Activated CD4-positive, alpha-beta T cell treated with anti-CD3 and anti-CD28 coated beads, Interleukin-2, amount 50 U/mL, for 24 hours (primary cell): Measurements from ENCODE around the gene SRPK1.

Experiments used
- DNase-seq, 2 donors: peaks; one replicate each; pipeline ENCODE4 v3.0.0-alpha.2; 2020; ENCODE audit warnings: low read depth in 1 of 2, low spot score in 1 of 2

SRPK1 gene

DNA sequence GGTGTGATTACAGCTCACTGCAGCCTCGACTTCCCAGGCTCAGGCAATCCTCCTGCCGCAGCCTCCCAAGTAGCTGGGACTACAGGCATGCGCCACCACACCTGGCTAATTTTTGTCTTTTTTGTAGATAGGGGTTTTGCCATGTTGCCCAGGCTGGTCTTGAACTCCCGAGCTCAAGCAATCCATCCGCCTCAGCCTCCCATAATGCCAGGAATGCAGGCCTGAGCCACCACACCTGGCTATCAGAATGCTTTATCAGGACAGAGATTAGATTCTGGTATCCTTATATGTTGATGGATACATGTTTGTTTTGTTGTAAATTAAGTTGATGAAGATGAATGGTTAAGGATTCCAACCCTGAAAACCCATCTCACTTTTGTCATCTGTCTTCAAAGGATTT lies 91.6 kb downstream of the SRPK1 start:
- no peak for DNase-seq

DNA sequence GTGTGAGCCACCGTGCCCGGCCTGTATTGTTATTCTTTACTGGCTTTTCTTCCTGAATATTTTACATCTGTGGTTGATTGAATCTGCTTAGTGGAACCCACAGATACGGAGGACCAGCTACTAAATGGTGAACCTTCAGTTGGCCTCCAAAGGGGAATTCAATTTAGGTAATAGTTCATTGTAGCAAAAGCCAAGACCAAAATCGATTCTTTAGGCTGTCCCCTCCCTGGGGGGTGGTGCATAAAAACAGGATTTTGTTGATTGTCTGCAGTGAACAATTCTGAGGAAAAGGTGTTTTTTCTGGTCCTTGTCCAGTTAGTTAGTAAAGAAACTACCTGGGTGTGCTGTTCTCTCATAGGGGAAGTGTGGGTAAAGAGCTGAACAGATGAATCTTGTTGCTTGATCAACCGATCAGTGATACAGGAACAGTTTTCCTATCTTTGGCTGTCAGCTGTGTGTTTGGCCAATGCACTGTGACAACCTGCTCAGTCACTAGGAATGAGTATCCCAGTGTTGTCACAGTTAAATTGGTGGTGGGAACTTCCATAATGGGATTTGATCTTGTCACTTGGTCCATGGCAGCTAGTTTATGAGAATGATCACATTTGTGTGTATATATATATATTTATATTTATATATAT lies 96.2 kb downstream of the SRPK1 start:
- no peak for DNase-seq

GRCh38 chr6:35823601-35824000 lies 97.3 kb downstream of the SRPK1 start:
- DNase-seq = no peak

DNA sequence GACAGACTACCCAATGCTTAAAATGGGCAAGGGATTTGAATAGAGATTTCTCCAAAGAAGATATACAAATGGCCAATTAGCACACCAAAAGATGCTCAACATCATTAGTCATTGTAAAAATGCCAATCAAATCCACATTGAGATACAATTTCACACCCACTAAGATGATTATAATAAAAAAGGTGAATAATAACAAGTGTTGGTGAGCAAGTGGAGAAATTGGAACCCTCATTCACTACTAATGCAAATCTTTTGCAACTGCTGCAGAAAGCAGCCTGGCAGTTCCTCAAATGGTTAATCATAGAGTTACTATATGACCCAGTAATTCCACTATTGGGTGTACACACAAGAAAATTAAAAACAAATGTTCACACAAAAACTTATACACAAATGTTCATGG lies 103.4 kb downstream of the SRPK1 start:
- no peak for DNase-seq

DNA sequence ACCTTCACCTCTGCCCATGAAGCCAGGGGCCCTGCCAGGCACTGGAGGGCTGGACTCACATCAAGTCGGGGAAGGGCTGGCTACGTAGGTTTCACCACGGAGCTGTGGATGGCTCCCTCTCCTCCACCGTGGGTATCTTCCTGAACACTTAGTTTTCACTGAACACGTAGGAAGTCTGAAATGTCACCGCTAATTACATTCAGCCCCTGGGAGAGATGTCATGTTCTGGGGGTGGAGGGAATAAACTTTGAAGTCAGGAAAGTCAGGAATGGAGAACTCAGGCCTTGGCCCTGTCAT lies 109.3 kb downstream of the SRPK1 start:
- DNase-seq = no peak

GRCh38 chr6:35810971-35811698 lies 109.8 kb downstream of the SRPK1 start:
- no peak for DNase-seq

DNA sequence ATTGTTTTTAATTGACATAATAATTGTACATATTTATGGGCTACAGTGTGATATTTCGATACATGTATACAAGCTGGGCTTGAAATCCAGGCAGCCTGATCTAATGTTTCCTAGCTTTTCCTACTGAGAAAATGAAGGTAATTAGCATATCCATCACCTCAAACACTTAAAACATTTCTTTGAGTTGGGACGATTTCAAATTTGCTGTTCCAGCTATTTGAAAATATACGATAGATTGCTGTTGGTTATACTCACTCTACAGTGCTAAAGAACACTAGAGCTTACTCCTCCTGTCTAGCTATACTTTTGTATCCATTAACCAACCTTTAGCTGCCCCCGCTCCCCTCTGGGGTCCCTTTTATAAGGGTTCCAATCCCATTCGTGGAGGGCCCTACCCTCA lies 111.1 kb downstream of the SRPK1 start:
- no peak for DNase-seq

DNA sequence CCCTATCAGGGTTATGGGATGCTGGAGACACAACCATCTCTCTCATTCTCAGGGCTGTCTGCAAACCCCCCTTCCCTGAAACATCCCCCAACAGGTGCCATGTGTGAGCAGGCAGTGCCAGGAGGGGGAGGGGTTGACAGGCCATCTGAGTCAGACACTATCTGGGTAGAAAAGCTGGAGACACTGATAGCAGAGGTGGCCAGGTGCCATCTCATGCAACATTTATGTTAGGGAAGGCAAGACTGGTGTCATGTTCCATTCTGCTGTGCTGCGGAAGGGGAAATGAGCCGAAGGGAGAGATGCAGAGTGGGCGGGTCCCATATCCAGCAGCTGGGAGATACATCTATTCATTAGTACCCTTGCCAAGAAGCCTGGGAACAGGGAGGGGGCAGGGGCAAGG lies 112.2 kb downstream of the SRPK1 start:
- no peak for DNase-seq

- DNase-seq = peak; percentile 4 to 11
These were observed 115.7 kb downstream of the SRPK1 start, which contains the start of gene LHFPL5 for GRCh38 chr6:35804996-35805736. Gene LHFPL5, plus strand, starts transcription at chr6:35805352. Its CDS starts 319 bp downstream, at chr6:35805671.

DNA sequence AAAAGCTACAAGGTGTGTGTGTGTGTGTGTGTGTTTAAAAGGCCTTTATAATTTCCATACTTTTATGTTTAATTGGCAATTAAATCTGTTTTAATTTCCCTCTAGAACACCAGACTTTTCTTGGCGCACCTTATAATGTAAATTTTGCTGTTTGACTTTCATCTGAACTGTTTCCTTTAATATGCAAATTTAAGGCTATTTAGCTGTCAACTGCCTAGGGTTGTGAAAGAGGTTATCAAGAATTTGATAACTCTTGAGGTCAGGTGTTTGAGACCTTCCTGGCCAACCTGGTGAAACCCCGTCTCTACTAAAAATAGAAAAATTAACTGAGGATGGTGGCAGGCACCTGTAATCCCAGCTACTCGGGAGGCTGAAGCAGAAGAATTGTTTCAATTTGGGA lies 119.8 kb downstream of the SRPK1 start:
- no peak for DNase-seq

DNA sequence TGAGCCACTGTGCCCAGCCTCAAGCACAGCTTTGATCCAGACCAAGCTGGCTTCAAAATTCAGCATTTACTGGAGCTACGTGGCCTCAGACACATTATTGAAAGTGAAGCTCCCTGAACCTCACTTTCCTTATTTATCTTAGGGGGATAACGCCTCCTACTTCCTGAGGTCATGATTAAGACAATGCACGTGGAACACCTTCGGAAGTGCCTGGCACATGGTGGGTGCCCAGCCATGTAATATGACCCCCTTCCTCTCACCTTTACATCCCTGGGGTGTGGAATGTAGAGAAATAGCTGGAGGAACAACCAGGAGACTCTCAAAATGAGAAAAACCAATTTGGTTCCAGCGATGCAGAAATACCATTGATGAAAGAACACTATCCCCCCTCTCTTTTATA lies 122.2 kb downstream of the SRPK1 start:
- no peak for DNase-seq

DNA sequence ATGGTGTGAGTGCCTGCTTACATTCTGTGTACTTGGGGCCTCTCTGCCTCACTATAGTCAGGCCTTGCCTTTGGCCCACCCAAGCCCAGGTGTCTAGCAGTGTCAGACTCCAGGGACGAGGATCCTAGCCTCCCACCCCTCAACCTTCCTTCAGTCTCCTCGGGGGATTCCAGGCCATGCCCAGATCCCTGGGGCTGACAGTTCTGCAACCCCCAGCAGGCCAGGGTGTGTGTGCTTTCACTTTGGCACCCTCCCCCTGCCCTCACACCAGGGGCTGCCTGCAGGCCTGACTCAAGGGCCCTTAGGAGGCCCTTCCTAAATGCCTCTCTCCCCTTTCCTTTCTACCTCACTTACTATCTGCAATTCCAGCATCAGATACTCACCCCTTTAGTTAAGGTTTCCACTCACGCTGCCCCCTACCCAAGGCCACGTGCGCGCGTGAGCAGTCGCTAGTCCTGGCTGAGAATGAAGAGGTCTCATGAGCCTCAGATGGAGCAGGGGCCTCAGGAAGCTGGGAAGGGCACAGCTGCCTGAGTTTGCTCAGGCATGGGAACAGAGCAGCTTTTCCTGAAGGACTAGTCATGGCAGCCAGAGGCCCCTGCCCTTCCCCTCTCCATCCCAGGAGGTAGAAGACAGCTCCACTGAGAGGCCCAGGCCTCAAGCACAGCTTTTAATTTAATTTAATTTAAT lies 122.9 kb downstream of the SRPK1 start:
- no peak for DNase-seq

- no peak for DNase-seq
These were observed 124.7 kb downstream of the SRPK1 start for GRCh38 chr6:35796236-35796635.

DNA sequence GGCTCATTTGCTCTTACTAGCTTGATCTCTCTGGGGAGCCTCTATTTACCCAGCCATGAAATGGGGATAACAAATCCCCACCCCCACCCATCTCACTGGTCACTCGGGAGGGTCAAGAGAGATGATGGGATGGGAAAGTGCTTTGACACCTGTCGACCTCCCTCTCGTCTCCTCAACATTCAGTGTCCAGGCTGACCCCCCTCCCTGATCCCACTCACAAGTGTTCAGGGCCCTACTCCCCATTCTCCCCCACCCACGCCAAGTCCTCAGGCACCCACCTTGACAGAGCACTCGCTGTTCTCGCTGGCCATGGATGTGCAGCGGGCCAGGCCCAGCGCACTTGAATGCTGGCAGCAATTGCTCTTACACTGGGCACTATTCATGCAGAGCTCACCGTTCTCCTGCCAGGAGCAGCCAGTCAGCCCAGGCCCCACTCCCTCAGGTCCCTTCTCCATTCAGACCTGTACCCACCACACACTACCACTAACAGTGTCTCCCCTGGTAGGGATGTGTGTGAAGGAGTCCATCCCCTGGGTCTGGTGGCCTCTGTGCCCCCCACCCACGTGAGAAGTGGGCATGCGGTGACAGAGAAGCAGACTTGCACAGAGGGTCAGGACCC lies 125.3 kb downstream of the SRPK1 start:
- no peak for DNase-seq

GRCh38 chr6:35794536-35795452 lies 126.1 kb downstream of the SRPK1 start:
- DNase-seq = no peak

DNA sequence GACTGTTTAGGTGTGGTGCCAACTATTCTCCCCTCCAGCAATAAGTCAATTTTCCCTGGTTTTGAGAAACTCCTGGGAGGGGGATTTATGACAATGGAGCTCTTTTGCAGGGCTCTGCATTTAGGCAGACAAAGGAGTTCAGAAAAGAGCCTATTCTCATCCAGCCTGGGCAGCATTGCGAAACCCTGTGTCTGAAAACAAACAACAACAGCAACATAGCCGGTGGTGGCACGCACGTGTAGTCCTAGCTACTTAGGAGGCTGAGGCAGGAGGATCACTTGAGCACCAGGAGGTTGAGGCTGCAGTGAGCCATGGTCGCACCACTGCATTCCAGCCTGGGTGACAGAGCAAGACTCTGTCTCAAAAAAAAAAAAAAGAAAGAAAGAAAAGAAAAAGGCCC lies 130.2 kb downstream of the SRPK1 start:
- DNase-seq = no peak

- DNase-seq = no peak
These were observed 132.4 kb downstream of the SRPK1 start for GRCh38 chr6:35788423-35788982.

- no peak for DNase-seq
These were observed 133.4 kb downstream of the SRPK1 start for GRCh38 chr6:35787266-35788218.

DNA sequence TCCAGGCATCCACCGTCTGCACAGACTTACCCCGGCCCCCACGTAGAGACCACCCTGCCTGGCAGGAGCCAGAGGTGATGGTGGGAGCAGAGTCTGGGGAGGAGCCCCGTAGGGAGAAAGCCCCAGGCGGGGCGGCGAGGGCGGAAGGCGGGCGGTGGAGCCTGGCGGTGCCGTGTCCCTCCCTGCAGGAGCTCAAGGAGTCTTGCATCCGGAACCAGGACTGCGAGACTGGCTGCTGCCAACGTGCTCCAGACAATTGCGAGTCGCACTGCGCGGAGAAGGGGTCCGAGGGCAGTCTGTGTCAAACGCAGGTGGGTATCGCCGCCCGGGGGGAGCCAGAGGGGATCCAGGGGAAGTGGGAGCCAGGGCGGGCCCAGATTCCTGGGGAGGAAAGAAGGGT lies 134.1 kb downstream of the SRPK1 start:
- no peak for DNase-seq
